ENCODE data around the gene TLCD3B.
A peak's percentile ranks its signal among the peaks of the same experiment; 100 is the strongest.

The TLCD3B gene

DNA sequence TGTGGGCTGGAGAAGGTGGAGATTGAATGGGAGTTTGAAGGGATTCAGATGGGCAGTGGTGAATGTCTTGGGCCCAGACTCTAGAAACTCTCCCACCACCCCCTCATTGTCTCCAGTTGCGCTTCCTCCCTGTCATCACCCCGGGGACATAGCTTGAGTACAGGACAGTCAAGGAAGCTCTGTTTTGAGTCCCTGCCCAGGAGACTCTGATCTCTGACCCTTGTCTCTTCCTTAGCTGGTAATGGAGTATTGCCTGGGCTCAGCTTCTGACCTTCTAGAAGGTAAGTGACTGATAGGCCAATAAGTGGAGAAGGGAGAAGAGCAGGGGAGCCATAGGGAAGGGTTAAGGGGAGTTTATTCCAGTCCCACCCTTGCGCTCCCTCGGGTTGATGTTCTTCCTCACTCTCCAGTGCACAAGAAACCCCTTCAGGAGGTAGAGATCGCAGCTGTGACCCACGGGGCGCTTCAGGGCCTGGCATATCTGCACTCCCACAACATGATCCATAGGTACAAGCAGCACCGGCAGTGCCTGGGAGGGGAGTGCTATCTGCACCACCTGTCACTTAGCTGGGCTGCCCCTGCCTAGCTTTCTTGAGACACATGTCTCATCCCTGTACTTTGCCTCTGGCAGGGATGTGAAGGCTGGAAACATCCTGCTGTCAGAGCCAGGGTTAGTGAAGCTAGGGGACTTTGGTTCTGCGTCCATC lies 52.4 kb downstream of the TLCD3B start:
- peak; percentile 68 for DNase-seq (ENCODE audit: low spot score)
- Histone ChIP-seq H3K4me3 (no peak overlapping the region), H3K27ac (peak overlapping the region in 1 of 2 donors; percentile 94)
- TF ChIP-seq, protein P1, sequence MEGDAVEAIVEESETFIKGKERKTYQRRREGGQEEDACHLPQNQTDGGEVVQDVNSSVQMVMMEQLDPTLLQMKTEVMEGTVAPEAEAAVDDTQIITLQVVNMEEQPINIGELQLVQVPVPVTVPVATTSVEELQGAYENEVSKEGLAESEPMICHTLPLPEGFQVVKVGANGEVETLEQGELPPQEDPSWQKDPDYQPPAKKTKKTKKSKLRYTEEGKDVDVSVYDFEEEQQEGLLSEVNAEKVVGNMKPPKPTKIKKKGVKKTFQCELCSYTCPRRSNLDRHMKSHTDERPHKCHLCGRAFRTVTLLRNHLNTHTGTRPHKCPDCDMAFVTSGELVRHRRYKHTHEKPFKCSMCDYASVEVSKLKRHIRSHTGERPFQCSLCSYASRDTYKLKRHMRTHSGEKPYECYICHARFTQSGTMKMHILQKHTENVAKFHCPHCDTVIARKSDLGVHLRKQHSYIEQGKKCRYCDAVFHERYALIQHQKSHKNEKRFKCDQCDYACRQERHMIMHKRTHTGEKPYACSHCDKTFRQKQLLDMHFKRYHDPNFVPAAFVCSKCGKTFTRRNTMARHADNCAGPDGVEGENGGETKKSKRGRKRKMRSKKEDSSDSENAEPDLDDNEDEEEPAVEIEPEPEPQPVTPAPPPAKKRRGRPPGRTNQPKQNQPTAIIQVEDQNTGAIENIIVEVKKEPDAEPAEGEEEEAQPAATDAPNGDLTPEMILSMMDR (IDR thresholded peaks at IDR 0.05), result no peak

DNA sequence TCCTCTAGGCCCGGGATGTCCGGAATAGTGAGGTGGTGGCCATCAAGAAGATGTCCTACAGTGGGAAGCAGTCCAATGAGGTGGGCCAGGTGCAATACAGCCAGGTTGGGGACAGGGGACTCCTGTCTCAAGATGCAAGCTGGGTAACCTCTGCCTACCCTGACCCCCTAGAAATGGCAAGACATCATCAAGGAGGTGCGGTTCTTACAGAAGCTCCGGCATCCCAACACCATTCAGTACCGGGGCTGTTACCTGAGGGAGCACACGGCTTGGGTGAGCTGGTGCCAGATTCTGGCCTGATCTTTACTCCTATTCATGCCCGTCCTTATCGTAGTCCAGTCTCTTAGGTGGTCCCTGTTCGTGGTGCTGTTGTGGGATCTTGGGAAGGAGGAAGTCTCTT lies 53.0 kb downstream of the TLCD3B start:
- no peak for DNase-seq (ENCODE audit: low spot score)

DNA sequence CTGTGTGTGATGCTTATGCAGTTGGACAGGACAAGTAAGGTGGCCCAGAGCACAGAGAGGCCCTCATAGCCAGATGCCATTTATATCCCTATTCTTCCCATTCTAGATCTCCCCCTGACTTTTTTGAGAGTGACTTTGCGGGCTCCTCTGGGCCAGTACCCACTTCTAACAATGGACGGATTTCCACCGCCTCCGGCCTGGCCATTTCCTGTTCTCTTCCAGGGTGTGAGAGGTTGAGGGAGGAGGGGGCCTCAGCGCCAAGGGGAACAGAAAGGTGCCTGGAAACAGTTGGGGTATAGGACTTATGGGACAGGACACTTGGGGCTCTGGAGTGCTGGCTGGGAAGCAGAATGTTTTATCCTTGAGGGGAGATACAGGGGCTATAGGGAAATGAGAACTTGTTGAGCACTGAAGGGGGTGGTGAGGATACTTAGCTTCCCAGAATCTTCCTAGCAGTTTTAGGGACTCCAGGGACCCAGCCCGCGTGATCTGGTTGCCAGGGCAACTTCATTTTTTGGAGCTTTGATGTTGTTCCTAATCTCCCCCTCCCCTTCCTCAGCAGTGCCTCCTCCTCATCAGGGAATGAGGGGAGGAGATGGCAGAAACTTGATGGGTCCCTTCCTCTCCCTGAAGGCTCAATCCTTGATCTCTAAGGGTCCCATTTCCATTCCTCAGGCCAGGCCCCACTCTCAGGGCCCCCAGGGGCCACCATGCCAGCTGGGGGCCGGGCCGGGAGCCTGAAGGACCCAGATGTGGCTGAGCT lies 53.8 kb downstream of the TLCD3B start:
- DNase-seq (ENCODE audit: low spot score), result no peak
- Histone ChIP-seq H3K27ac (peak overlapping the region; percentile 0 to 94), H3K4me3 (peak overlapping the region; percentile 89)
- TF ChIP-seq, protein P1 (IDR thresholded peaks at IDR 0.05), result no peak

More for the DNA sequence above, 53.0 kb downstream of the TLCD3B start:
- peak overlapping the region in 1 of 2 donors; percentile 94 for H3K27ac ChIP-seq
- H3K4me3 ChIP-seq, result no peak overlapping the region
- TF ChIP-seq, protein P1 (IDR thresholded peaks at IDR 0.05), result no peak

DNA sequence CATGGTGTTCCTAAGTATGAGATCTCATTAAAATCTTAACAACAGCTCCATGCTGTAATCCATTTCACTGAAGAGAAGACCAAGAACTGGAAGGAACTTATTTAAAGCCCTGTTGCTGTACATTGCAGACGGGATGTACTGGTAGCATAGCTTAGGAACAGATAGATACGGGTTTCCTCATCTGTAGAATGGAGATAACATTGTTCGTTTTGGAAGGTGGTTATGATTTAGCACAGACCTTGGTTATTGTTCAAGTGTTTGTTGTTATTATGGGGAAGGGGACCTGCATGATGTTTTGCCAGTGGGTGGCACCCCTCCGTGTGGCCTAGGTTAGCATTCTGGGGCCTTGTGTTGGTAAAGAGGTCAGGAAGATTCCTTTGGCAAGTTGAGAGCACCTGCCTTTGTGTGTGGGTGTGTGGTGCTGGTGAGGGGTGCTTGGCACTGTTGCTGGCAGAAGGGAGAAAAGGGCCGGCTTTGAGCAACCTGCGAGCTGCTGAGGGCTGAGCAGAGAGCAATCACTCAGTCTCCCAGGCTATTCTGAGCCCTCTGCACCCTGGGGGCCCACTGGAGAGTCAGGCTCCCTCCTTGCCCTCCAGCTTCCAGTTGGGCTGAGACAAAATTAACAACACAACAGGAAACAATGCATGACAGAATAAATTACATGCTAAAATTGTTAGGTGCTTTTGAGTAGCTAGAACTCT lies 55.1 kb downstream of the TLCD3B start:
- peak overlapping the region in 1 of 2 donors; percentile 94 for H3K27ac ChIP-seq
- no peak for DNase-seq (ENCODE audit: low spot score)
- TF ChIP-seq, protein P1 (IDR thresholded peaks at IDR 0.05), result no peak
- H3K4me3 ChIP-seq, result peak overlapping the region; percentile 89

DNA sequence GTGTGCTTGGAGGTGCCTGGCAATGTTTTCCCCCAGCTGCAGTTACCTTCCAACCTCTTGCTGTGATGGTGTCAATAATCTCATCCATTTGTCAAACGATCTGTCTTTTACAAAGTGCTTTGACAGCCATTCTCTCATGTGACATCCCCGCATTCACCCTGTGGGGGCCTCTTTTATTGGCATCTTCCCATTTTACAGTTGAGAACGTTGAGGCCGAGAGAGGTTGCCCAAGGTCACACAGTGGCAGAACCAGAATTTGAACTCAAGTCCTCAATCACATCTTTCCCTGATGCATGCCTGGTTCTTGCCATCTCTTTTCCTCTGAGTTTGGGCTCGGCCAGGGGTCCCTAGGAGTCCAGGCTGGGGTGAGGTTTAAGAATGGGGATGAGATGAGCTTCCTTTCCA lies 55.9 kb downstream of the TLCD3B start:
- Histone ChIP-seq H3K27ac (peak overlapping the region in 1 of 2 donors; percentile 94), H3K4me3 (peak overlapping the region; percentile 89)
- DNase-seq (ENCODE audit: low spot score), result no peak
- TF ChIP-seq, protein P1 (IDR thresholded peaks at IDR 0.05), result no peak
